ENCODE measurements around the gene LECT2. TPM values are rescaled to one million over a fixed set of nuclear protein-coding genes. Genes with fewer than 3 reads are reported as not detected.

Gene LECT2
- total and polyA plus RNA-seq, 10 of the 15 experiments (the other 5 are each of a cell fraction or from before 2014, with no cell fraction given) = not detected

GRCh38 chr5:135990528-135991255, 35.9 kb upstream of the LECT2 start:
- Histone ChIP-seq H3K36me3 (ENCODE audit: control insufficient read depth in 2 of 2, insufficient read depth in 2 of 2, low read length in 1 of 2) (no peaks in the 10 kb centered on the region), H3K27ac (ENCODE audit: control insufficient read depth, insufficient read depth) (no peak overlapping the region), H3K9me3 (replicated peaks; ENCODE audit: control insufficient read depth, insufficient read depth, low read length) (no peaks in the 10 kb centered on the region; the same call in 2 of the 3 replicates), H2AFZ (ENCODE audit: control insufficient read depth, low read depth, low read length) (no peak overlapping the region), H3K27me3 (replicated peaks in 1 of 2; ENCODE audit: control insufficient read depth in 2 of 2, insufficient read depth in 2 of 2, low read length in 1 of 2) (peaks cover 0 to 3% of the 10 kb centered on the region in 2 experiments; a peak in 3 of 4 replicates), H3K9ac (ENCODE audit: control insufficient read depth, insufficient read depth, low read length) (no peak overlapping the region), H3K4me2 (ENCODE audit: control insufficient read depth, insufficient read depth) (no peak overlapping the region), H4K20me1 (ENCODE audit: control insufficient read depth, insufficient read depth) (no peaks in the 10 kb centered on the region), H3K79me2 (ENCODE audit: control insufficient read depth, insufficient read depth, low read length) (no peaks in the 10 kb centered on the region), H3K4me3 (no peak overlapping the region), H3K4me1 (ENCODE audit: control insufficient read depth, insufficient read depth, low read length) (no peaks in the 10 kb centered on the region)
- CTCF ChIA-PET = interaction anchor here (2.8 to 4.0 kb wide), 2 partner anchors 11 to 13 kb away, joined by 12 read pairs; no protein-coding TSS in a partner anchor
- TF ChIP-seq WRNIP1 (IDR thresholded peaks at IDR 0.05; ENCODE audit: borderline replicate concordance, low read depth, low read length) = no peak
- no peak for TF ChIP-seq HDAC2 (IDR thresholded peaks at IDR 0.05)
- TF ChIP-seq USF2 (IDR thresholded peaks at IDR 0.05; ENCODE audit: borderline replicate concordance, low read depth, low read length) = no peak
- TF ChIP-seq NRF1 (conservative IDR thresholded peaks at IDR 0.05; ENCODE audit: low read depth, low read length) = no peak
- TF ChIP-seq JUNB (IDR thresholded peaks at IDR 0.05) = no peak
- no peak for TF ChIP-seq NFYA (IDR thresholded peaks at IDR 0.05; ENCODE audit: borderline replicate concordance, low read depth, low read length)
- no peak for TF ChIP-seq DPF2 (IDR thresholded peaks at IDR 0.05)
- in situ Hi-C loops (cut with MboI) = no loop called here
- DNase-seq (ENCODE audit: low read depth, low spot score) (no peak), FAIRE-seq (no peak), ATAC-seq (no peak)
- SMC1A ChIA-PET (ENCODE audit: uncharacterized antibody, unreplicated experiment) = no interaction called here
- 58% methylated on average over 17 of the region's 21 CpGs for WGBS (ENCODE audit: insufficient coverage, insufficient replicate concordance, low lambda C conversion rate, missing lambda C conversion rate)
- RAD21 ChIA-PET (ENCODE audit: unreplicated experiment) = no interaction called here
- intact Hi-C loops (cut with micrococcal nuclease; ENCODE audit: unreplicated experiment) = no loop called here
- POLR2A ChIA-PET = no interaction called here
- BruUV-seq (replicated peaks) = no TSS peak
